Suprapubic skin (tissue), 4 donors: ENCODE data around the gene PRX.

Experiments used
- POLR2A ChIP-seq, 2 donors: fragments of 450-650 bp; IDR thresholded peaks; one replicate each; pipeline ENCODE4 v1.6.1; 2017; ENCODE audit warnings: antibody characterized with exemption in 2 of 2, mild to moderate bottlenecking in 2 of 2, moderate library complexity in 2 of 2
- POLR2AphosphoS5 ChIP-seq, 3 donors: sonication (generic); formaldehyde crosslinking; IDR thresholded peaks; one replicate each; pipeline ENCODE4 v1.6.1; 2017; ENCODE audit warnings: antibody characterized with exemption in 3 of 3
- TF ChIP-seq, protein P1 (sequence below), 2 donors: fragments of 200-600 bp in 1 of 2; fragments of 450-650 bp in 1 of 2; sonication (generic) in 1 of 2; IDR thresholded peaks; one replicate each; pipeline ENCODE4 v1.5.1; 2016 to 2019; ENCODE audit warnings: antibody characterized with exemption in 2 of 2, mild to moderate bottlenecking in 1 of 2, moderate library complexity in 1 of 2

DNA sequence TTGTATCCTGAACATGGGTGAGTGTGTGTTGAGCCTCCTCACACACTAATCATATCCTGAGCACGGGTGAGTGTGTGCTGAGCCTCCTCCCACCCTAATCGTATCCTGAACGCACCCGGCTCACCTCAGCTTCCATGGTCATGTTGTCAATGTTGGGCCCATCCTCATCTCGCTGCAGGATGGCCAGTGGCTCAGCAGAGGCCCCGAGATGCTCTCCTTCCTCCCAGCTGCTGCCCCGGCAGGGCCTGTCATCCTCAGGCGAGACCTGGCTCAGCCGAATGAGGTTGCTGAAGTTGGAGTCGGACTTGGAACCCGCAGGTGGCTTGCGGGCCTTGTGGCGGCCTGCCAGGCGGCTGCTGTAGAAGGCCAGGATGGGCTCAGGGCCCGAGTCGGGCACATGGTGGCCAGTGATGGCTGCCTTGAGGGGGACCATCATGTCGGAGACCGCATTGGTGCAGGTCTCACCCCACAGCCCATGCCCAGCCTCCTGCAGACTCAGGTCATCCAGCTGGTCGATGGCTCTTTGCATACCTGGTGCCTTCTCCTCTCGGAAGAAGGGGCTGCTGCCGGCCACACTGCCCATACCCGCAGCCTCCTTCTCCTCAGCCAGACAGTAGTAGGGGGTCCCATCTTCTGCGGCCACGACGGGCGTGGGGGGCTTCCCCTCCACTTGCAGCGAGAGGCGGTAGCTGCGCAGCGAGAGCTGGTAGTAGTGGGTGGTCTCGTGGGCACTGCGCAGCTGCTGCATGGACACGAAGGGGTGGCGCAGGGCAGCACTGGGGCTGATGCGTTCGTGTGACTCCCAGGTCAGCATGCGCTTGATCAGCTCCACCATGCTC is 32.8 kb downstream of the PRX start:
- TF ChIP-seq POLR2AphosphoS5 (IDR thresholded peaks at IDR 0.05) (no peak), POLR2A (IDR thresholded peaks at IDR 0.05) (no peak)
- TF ChIP-seq, protein P1, sequence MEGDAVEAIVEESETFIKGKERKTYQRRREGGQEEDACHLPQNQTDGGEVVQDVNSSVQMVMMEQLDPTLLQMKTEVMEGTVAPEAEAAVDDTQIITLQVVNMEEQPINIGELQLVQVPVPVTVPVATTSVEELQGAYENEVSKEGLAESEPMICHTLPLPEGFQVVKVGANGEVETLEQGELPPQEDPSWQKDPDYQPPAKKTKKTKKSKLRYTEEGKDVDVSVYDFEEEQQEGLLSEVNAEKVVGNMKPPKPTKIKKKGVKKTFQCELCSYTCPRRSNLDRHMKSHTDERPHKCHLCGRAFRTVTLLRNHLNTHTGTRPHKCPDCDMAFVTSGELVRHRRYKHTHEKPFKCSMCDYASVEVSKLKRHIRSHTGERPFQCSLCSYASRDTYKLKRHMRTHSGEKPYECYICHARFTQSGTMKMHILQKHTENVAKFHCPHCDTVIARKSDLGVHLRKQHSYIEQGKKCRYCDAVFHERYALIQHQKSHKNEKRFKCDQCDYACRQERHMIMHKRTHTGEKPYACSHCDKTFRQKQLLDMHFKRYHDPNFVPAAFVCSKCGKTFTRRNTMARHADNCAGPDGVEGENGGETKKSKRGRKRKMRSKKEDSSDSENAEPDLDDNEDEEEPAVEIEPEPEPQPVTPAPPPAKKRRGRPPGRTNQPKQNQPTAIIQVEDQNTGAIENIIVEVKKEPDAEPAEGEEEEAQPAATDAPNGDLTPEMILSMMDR (IDR thresholded peaks at IDR 0.05): no peak
